ENCODE measurements around the gene HNRNPH2.

The HNRNPH2 gene

DNA sequence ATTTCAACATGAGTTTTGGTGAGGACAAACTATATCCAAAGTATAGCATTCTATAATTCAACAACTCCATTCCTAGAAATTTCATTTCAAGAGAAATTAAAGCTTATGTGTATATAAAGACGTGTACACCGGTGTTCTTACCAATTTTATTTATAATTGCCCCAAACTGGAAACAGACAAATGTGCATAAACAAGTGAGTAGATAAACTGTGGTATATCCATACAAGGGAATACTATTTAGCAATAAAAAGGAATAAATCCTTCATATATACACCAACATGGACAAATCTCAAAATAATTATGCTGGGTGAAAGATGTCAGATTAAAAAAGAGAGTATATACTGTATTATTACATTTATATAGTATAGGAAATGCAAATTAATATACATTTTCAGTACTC, 19.9 kb downstream of the HNRNPH2 start:
- H3K9ac ChIP-seq (ENCODE audit: low read depth, low read length) = no peak overlapping the region
- no peaks in the 10 kb centered on the region for H3K4me1 ChIP-seq (ENCODE audit: insufficient read depth, low read length)
- H3K4me3 ChIP-seq (ENCODE audit: low read length) = no peak overlapping the region
- no peak overlapping the region for H3K27ac ChIP-seq (ENCODE audit: low read length)
- peaks cover 43% of the 10 kb centered on the region for H3K36me3 ChIP-seq (ENCODE audit: insufficient read depth, low read depth, low read length)
- no peaks in the 10 kb centered on the region for H3K27me3 ChIP-seq (ENCODE audit: insufficient read depth, low read length)
- no peaks in the 10 kb centered on the region for H3K9me3 ChIP-seq (ENCODE audit: insufficient read depth, low read depth, low read length)

DNA sequence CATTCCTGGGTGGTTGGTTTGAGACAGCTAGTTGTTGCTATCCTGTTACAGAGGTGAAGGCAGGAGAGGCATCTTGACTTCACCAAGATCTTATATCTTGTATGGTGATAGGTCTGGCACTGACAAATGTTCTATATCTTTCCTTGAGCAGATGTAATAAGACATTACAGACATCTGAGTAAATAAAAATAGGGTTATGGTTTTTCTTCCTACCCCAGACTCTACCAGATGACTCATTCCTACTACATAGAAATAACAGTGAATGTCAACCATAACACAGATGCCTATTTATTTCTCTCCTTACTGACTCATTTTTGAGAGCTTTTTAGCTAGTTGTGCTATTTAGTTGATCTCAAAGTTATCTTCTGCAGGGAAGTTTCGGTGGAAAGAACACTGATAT, 21.9 kb downstream of the HNRNPH2 start:
- Histone ChIP-seq H3K9me3 (ENCODE audit: insufficient read depth, low read depth, low read length) (no peaks in the 10 kb centered on the region; the same call in 1 of the 2 replicates), H3K9ac (ENCODE audit: low read depth, low read length) (no peak overlapping the region), H3K4me3 (ENCODE audit: low read length) (no peak overlapping the region), H3K36me3 (ENCODE audit: insufficient read depth, low read depth, low read length) (peaks cover 34% of the 10 kb centered on the region), H3K27ac (ENCODE audit: low read length) (no peak overlapping the region), H3K27me3 (ENCODE audit: insufficient read depth, low read length) (no peaks in the 10 kb centered on the region), H3K4me1 (ENCODE audit: insufficient read depth, low read length) (no peaks in the 10 kb centered on the region)

GRCh38 chrX:101430457-101431078, 22.5 kb downstream of the HNRNPH2 start:
- Histone ChIP-seq H3K9me3 (ENCODE audit: insufficient read depth, low read depth, low read length) (no peaks in the 10 kb centered on the region; the same call in 1 of the 2 replicates), H3K4me3 (ENCODE audit: low read length) (no peak overlapping the region), H3K4me1 (ENCODE audit: insufficient read depth, low read length) (no peaks in the 10 kb centered on the region), H3K36me3 (ENCODE audit: insufficient read depth, low read depth, low read length) (peaks cover 34% of the 10 kb centered on the region), H3K27me3 (ENCODE audit: insufficient read depth, low read length) (no peaks in the 10 kb centered on the region), H3K27ac (ENCODE audit: low read length) (no peak overlapping the region), H3K9ac (ENCODE audit: low read depth, low read length) (no peak overlapping the region)

DNA sequence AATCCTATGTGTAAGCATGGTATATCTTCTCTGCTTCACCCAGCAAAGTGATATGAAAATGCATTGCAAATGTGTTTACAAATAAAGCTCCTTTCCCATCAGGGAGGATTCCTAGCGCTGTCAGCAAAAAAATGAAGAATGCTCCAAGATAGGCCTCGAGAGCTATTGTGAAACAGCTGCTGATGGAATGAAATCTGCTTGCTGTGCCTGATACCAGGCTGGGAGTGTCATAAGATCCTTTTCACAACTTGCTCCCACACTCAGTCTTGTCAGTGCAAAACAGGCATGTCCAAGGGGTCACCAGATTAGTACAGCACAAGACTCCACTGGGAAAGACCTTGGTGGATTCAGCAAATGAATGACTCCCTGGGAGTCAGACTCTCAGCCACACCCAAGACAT, 34.1 kb downstream of the HNRNPH2 start:
- no peaks in the 10 kb centered on the region for H3K4me1 ChIP-seq (ENCODE audit: insufficient read depth, low read length)
- H3K4me3 ChIP-seq (ENCODE audit: low read length) = no peak overlapping the region
- H3K9ac ChIP-seq (ENCODE audit: low read depth, low read length) = no peak overlapping the region
- H3K9me3 ChIP-seq (ENCODE audit: insufficient read depth, low read depth, low read length) = no peaks in the 10 kb centered on the region
- H3K27ac ChIP-seq (ENCODE audit: low read length) = no peak overlapping the region
- peaks cover 17% of the 10 kb centered on the region for H3K36me3 ChIP-seq (ENCODE audit: insufficient read depth, low read depth, low read length)
- H3K27me3 ChIP-seq (ENCODE audit: insufficient read depth, low read length) = no peaks in the 10 kb centered on the region

GRCh38 chrX:101449279-101449678, 41.3 kb downstream of the HNRNPH2 start:
- Histone ChIP-seq H3K27ac (ENCODE audit: low read length) (no peak overlapping the region), H3K4me1 (ENCODE audit: insufficient read depth, low read length) (no peaks in the 10 kb centered on the region), H3K36me3 (ENCODE audit: insufficient read depth, low read depth, low read length) (no peaks in the 10 kb centered on the region; the same call in 1 of the 2 replicates), H3K9ac (ENCODE audit: low read depth, low read length) (no peak overlapping the region), H3K4me3 (ENCODE audit: low read length) (no peak overlapping the region), H3K9me3 (ENCODE audit: insufficient read depth, low read depth, low read length) (no peaks in the 10 kb centered on the region), H3K27me3 (ENCODE audit: insufficient read depth, low read length) (no peaks in the 10 kb centered on the region)

DNA sequence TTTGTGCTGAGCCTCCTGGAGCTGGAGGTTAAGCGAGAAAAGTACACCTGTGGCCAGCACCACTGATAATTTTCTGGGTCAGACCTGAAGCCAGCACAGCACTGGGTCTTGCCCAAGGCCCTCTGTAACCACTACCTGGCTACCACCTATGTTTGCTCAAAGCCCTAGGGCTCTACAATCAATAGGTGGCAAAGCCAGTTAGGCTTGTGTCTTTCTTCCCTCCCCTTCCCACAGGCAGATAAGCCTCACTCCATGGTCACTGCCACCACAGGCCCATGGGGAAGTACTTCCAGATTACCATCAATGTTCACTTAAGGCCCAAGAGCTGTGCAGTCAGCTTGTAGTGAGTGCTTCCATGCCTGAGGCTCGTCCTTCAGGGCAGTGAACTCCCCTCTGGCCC, 42.1 kb downstream of the HNRNPH2 start:
- no peaks in the 10 kb centered on the region for H3K4me1 ChIP-seq (ENCODE audit: insufficient read depth, low read length)
- no peaks in the 10 kb centered on the region for H3K27me3 ChIP-seq (ENCODE audit: insufficient read depth, low read length)
- H3K27ac ChIP-seq (ENCODE audit: low read length) = no peak overlapping the region
- no peak overlapping the region for H3K9ac ChIP-seq (ENCODE audit: low read depth, low read length)
- no peaks in the 10 kb centered on the region for H3K9me3 ChIP-seq (ENCODE audit: insufficient read depth, low read depth, low read length)
- H3K4me3 ChIP-seq (ENCODE audit: low read length) = no peak overlapping the region
- no peaks in the 10 kb centered on the region for H3K36me3 ChIP-seq (ENCODE audit: insufficient read depth, low read depth, low read length)

GRCh38 chrX:101450961-101451360, 42.9 kb downstream of the HNRNPH2 start:
- no peaks in the 10 kb centered on the region for H3K9me3 ChIP-seq (ENCODE audit: insufficient read depth, low read depth, low read length)
- H3K4me3 ChIP-seq (ENCODE audit: low read length) = no peak overlapping the region
- no peaks in the 10 kb centered on the region for H3K27me3 ChIP-seq (ENCODE audit: insufficient read depth, low read length)
- no peak overlapping the region for H3K9ac ChIP-seq (ENCODE audit: low read depth, low read length)
- no peaks in the 10 kb centered on the region for H3K4me1 ChIP-seq (ENCODE audit: insufficient read depth, low read length)
- H3K27ac ChIP-seq (ENCODE audit: low read length) = no peak overlapping the region
- H3K36me3 ChIP-seq (ENCODE audit: insufficient read depth, low read depth, low read length) = no peaks in the 10 kb centered on the region

DNA sequence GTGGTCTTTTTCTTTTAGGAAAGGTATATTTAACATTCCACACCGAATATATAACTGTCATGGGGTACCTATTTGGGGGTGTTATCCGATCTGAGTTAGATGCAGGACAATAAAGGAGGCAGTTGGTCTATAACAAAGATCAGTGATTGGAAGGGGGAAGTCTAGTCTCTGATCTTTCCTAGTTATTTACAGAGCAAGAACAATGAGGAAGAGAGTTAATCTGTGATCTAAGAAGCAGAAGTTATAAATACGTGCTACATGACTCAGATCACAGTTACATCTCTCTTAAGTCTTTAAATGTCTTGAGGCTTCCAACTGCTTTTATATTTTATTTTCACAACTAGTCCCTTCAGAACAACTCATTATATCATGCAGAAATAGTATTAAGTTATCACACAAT, 44.0 kb downstream of the HNRNPH2 start:
- Histone ChIP-seq H3K27ac (ENCODE audit: low read length) (no peak overlapping the region), H3K36me3 (ENCODE audit: insufficient read depth, low read depth, low read length) (no peaks in the 10 kb centered on the region), H3K4me3 (ENCODE audit: low read length) (no peak overlapping the region), H3K9me3 (ENCODE audit: insufficient read depth, low read depth, low read length) (no peaks in the 10 kb centered on the region), H3K27me3 (ENCODE audit: insufficient read depth, low read length) (no peaks in the 10 kb centered on the region), H3K9ac (ENCODE audit: low read depth, low read length) (no peak overlapping the region), H3K4me1 (ENCODE audit: insufficient read depth, low read length) (no peaks in the 10 kb centered on the region)

GRCh38 chrX:101460669-101461068, 52.6 kb downstream of the HNRNPH2 start:
- H3K9ac ChIP-seq (ENCODE audit: low read depth, low read length) = no peak overlapping the region
- no peak overlapping the region for H3K27ac ChIP-seq (ENCODE audit: low read length)
- no peak overlapping the region for H3K4me3 ChIP-seq (ENCODE audit: low read length)
- H3K9me3 ChIP-seq (ENCODE audit: insufficient read depth, low read depth, low read length) = no peaks in the 10 kb centered on the region
- H3K27me3 ChIP-seq (ENCODE audit: insufficient read depth, low read length) = no peaks in the 10 kb centered on the region
- H3K4me1 ChIP-seq (ENCODE audit: insufficient read depth, low read length) = no peaks in the 10 kb centered on the region
- no peaks in the 10 kb centered on the region for H3K36me3 ChIP-seq (ENCODE audit: insufficient read depth, low read depth, low read length)

DNA sequence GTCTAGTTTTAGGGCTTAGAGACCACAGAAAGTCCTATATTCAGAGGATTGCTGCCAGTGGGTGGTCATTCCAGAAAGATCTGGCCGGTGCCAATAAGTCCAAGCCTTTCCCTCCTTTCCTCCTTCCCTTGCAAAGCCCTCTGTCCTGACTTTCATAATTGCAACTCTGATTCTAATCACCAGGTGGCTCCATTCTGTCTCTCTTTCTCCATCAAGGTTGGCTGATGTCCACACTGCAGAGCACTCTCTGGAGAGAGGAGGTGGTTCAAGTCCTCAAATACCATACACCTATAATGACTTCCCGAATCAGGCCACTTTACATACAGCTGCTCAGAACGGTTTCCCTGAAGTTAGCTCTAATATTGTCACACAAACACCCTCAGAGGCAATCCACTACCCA, 54.9 kb downstream of the HNRNPH2 start:
- no peaks in the 10 kb centered on the region for H3K36me3 ChIP-seq (ENCODE audit: insufficient read depth, low read depth, low read length)
- H3K27ac ChIP-seq (ENCODE audit: low read length) = no peak overlapping the region
- H3K9me3 ChIP-seq (ENCODE audit: insufficient read depth, low read depth, low read length) = no peaks in the 10 kb centered on the region
- H3K4me3 ChIP-seq (ENCODE audit: low read length) = no peak overlapping the region
- H3K4me1 ChIP-seq (ENCODE audit: insufficient read depth, low read length) = no peaks in the 10 kb centered on the region
- H3K27me3 ChIP-seq (ENCODE audit: insufficient read depth, low read length) = no peaks in the 10 kb centered on the region
- no peak overlapping the region for H3K9ac ChIP-seq (ENCODE audit: low read depth, low read length)
